HepG2 (cell line): Measurements from ENCODE around the gene C16orf54. TPM values are rescaled to one million over a fixed set of nuclear protein-coding genes. Genes with fewer than 3 reads are reported as not detected.

Source experiments
- BRCA1 ChIP-seq: sonication (generic); formaldehyde crosslinking; IDR thresholded peaks from 2 replicates; pipeline ENCODE4 v1.4.0; 2020; ENCODE audit warnings: missing genetic modification reagents
- ELF4 ChIP-seq: sonication (generic); formaldehyde crosslinking; IDR thresholded peaks from 2 replicates; pipeline ENCODE4 v1.5.0; 2020; ENCODE audit warnings: missing genetic modification reagents, mild to moderate bottlenecking, moderate library complexity, borderline replicate concordance
- HDAC6 ChIP-seq: fragments of 200-600 bp; sonication (generic); IDR thresholded peaks from 2 replicates; pipeline ENCODE4 v1.7.0; 2017; ENCODE audit warnings: mild to moderate bottlenecking, antibody characterized with exemption, low read length, low read depth
- HNF4A ChIP-seq: sonication (generic); formaldehyde crosslinking; IDR thresholded peaks from 2 replicates; pipeline ENCODE4 v1.4.0; 2020; ENCODE audit warnings: missing genetic modification reagents
- NCOR1 ChIP-seq: fragments of 200-600 bp; sonication (generic); IDR thresholded peaks from 2 replicates; pipeline ENCODE4 v1.7.0; 2017; ENCODE audit warnings: antibody characterized with exemption, low read length, borderline replicate concordance
- NFIC ChIP-seq: IDR thresholded peaks from 2 replicates; pipeline ENCODE4 v1.6.1; 2012; ENCODE audit warnings: mild to moderate bottlenecking, low read length, inconsistent platforms
- RFX3 ChIP-seq: IDR thresholded peaks from 2 replicates; pipeline ENCODE4 v1.6.1; 2016; ENCODE audit warnings: missing biosample characterization, missing genetic modification reagents
- SAP130 ChIP-seq: IDR thresholded peaks from 2 replicates; pipeline ENCODE4 v1.6.1; 2016; ENCODE audit warnings: low read depth
- TARDBP ChIP-seq: sonication (generic); formaldehyde crosslinking; IDR thresholded peaks from 2 replicates; pipeline ENCODE4 v1.8.0; 2022; ENCODE audit warnings: mild to moderate bottlenecking, missing genetic modification reagents
- TGIF2 ChIP-seq: IDR thresholded peaks from 2 replicates; pipeline ENCODE4 v1.6.1; 2016; ENCODE audit warnings: control low read depth, missing compliant biosample characterization
- ZBTB14 ChIP-seq: sonication (generic); formaldehyde crosslinking; IDR thresholded peaks from 2 replicates; pipeline ENCODE4 v1.4.0; 2020; ENCODE audit warnings: missing genetic modification reagents
- ZBTB38 ChIP-seq: sonication (generic); formaldehyde crosslinking; IDR thresholded peaks from 2 replicates; pipeline ENCODE4 v1.5.1; 2020; ENCODE audit warnings: mild to moderate bottlenecking, missing genetic modification reagents
- ZFP1 ChIP-seq: IDR thresholded peaks from 2 replicates; pipeline ENCODE4 v1.6.1; 2016
- ZMYM3 ChIP-seq: sonication (generic); formaldehyde crosslinking; IDR thresholded peaks from 2 replicates; pipeline ENCODE4 v1.5.1; 2020; ENCODE audit warnings: mild to moderate bottlenecking, missing genetic modification reagents
- ZNF230 ChIP-seq: sonication (generic); formaldehyde crosslinking; IDR thresholded peaks from 2 replicates; pipeline ENCODE4 v1.4.0; 2020; ENCODE audit warnings: mild to moderate bottlenecking, missing genetic modification reagents
- ZNF251 ChIP-seq: sonication (generic); formaldehyde crosslinking; IDR thresholded peaks from 2 replicates; pipeline ENCODE4 v1.9.0; 2021; ENCODE audit warnings: mild to moderate bottlenecking, missing genetic modification reagents
- ZNF280D ChIP-seq: sonication (generic); formaldehyde crosslinking; IDR thresholded peaks from 2 replicates; pipeline ENCODE4 v1.5.1; 2020; ENCODE audit warnings: mild to moderate bottlenecking, missing genetic modification reagents
- ZNF350 ChIP-seq: sonication (generic); formaldehyde crosslinking; IDR thresholded peaks from 2 replicates; pipeline ENCODE4 v1.4.0; 2020; ENCODE audit warnings: mild to moderate bottlenecking, low read depth, missing genetic modification reagents, borderline replicate concordance
- ZNF382 ChIP-seq: sonication (generic); formaldehyde crosslinking; IDR thresholded peaks from 2 replicates; pipeline ENCODE4 v1.5.0; 2020; ENCODE audit warnings: missing genetic modification reagents, mild to moderate bottlenecking, borderline replicate concordance
- ZNF446 ChIP-seq: sonication (generic); formaldehyde crosslinking; IDR thresholded peaks from 2 replicates; pipeline ENCODE4 v1.5.0; 2020; ENCODE audit warnings: mild to moderate bottlenecking, missing genetic modification reagents
- ZNF546 ChIP-seq: sonication (generic); formaldehyde crosslinking; conservative IDR thresholded peaks from 2 replicates; pipeline ENCODE4 v1.8.1; 2023; ENCODE audit warnings: mild to moderate bottlenecking, missing genetic modification reagents
- ZNF598 ChIP-seq: sonication (generic); formaldehyde crosslinking; IDR thresholded peaks from 2 replicates; pipeline ENCODE4 v1.5.1; 2020; ENCODE audit warnings: mild to moderate bottlenecking, missing genetic modification reagents, borderline replicate concordance
- ZSCAN31 ChIP-seq: sonication (generic); formaldehyde crosslinking; IDR thresholded peaks from 2 replicates; pipeline ENCODE4 v1.5.0; 2020; ENCODE audit warnings: low read depth, mild to moderate bottlenecking, missing genetic modification reagents
- polyA plus RNA-seq, 8 experiments: library from polyadenylated mRNA; depleted of rRNA in 3 of 8; stranded (reverse) in 7 of 8; unstranded in 1 of 8; fragments of >200 nt; fragmentation: Illumina TruSeq in 4 of 8; extraction: Trizol in 4 of 8; gene quantifications; 2 replicates each; pipeline versions ENCODE4 v1.2.1 to v1.2.3, GENCODE V29; 2011 to 2016; ENCODE audit warnings: low read depth in 4 of 8, missing spikeins in 1 of 8, mixed read lengths in 1 of 8; ENCODE audit not compliant: insufficient read depth in 1 of 8
- total RNA-seq, 5 experiments: library from RNA; depleted of rRNA; stranded (reverse); fragments of >200 nt; fragmentation: Illumina TruSeq; extraction: Trizol; gene quantifications; 2 replicates each; pipeline ENCODE4 v1.2.3, GENCODE V29; 2016; ENCODE audit warnings: low read depth in 1 of 5
- TF ChIP-seq, protein P1 (sequence below): sonication (generic); formaldehyde crosslinking; IDR thresholded peaks from 2 replicates; pipeline ENCODE4 v1.4.0; 2020; ENCODE audit warnings: missing genetic modification reagents
- TF ChIP-seq, protein P2 (sequence below): sonication (generic); formaldehyde crosslinking; IDR thresholded peaks from 2 replicates; pipeline ENCODE4 v1.5.0; 2020; ENCODE audit warnings: mild to moderate bottlenecking, missing genetic modification reagents, borderline replicate concordance

The C16orf54 gene
- total and polyA plus RNA-seq, 2 of the 13 experiments (the other 11 are each of a cell fraction or from before 2014, with no cell fraction given), result not detected

- TF ChIP-seq, protein P1, sequence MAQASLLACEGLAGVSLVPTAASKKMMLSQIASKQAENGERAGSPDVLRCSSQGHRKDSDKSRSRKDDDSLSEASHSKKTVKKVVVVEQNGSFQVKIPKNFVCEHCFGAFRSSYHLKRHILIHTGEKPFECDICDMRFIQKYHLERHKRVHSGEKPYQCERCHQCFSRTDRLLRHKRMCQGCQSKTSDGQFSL (CRISPR knock-in tag), result no peak
- TF ChIP-seq ZNF230 (CRISPR knock-in tag), result 0 out of 2 replicates have a peak, but pooled peaks have one; percentile 25
- peak; percentile 57; the same call in 1 of the 2 replicates for TF ChIP-seq ZNF350 (CRISPR knock-in tag)
- no peak for TF ChIP-seq BRCA1 (CRISPR knock-in tag)
- TF ChIP-seq ZNF598 (CRISPR knock-in tag), result no peak
- TF ChIP-seq ZNF382 (CRISPR knock-in tag), result no peak
- no peak for TF ChIP-seq ZNF446 (CRISPR knock-in tag)
- TF ChIP-seq ZSCAN31 (CRISPR knock-in tag), result 0 out of 2 replicates have a peak, but pooled peaks have one; percentile 33
- TF ChIP-seq NFIC, result no peak
- no peak for TF ChIP-seq ELF4 (CRISPR knock-in tag)
- no peak for TF ChIP-seq TARDBP (CRISPR knock-in tag)
- TF ChIP-seq HDAC6, result no peak
- TF ChIP-seq SAP130, result 0 out of 2 replicates have a peak, but pooled peaks have one; percentile 19
- no peak for TF ChIP-seq ZBTB14 (CRISPR knock-in tag)
- no peak for TF ChIP-seq TGIF2 (CRISPR knock-in tag)
- no peak for TF ChIP-seq ZFP1 (CRISPR knock-in tag)
- no peak for TF ChIP-seq RFX3
- 0 out of 2 replicates have a peak, but pooled peaks have one; percentile 25 for TF ChIP-seq ZMYM3 (CRISPR knock-in tag)
- TF ChIP-seq, protein P2, sequence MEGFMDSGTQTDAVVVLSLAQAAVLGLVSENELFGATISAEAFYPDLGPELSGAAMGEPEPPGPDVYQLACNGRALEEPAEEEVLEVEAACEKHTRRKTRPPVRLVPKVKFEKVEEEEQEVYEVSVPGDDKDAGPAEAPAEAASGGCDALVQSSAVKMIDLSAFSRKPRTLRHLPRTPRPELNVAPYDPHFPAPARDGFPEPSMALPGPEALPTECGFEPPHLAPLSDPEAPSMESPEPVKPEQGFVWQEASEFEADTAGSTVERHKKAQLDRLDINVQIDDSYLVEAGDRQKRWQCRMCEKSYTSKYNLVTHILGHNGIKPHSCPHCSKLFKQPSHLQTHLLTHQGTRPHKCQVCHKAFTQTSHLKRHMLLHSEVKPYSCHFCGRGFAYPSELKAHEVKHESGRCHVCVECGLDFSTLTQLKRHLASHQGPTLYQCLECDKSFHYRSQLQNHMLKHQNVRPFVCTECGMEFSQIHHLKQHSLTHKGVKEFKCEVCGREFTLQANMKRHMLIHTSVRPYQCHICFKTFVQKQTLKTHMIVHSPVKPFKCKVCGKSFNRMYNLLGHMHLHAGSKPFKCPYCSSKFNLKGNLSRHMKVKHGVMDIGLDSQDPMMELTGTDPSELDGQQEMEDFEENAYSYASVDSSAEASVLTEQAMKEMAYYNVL, result peak; percentile 81; the same call in 1 of the 2 replicates
- no peak for TF ChIP-seq ZNF280D (CRISPR knock-in tag)
- TF ChIP-seq HNF4A, result peak; percentile 69
- TF ChIP-seq ZNF546 (CRISPR knock-in tag), result no peak
- no peak for TF ChIP-seq NCOR1
- TF ChIP-seq ZBTB38 (CRISPR knock-in tag), result no peak
- TF ChIP-seq ZNF251 (CRISPR knock-in tag), result no peak
These were observed 14.9 kb upstream of the C16orf54 start (continued) for GRCh38 chr16:29760567-29761279.
